ENCODE results near the gene NSA2. TPM values are rescaled to one million over a fixed set of nuclear protein-coding genes. Genes with fewer than 3 reads are reported as not detected.
"Not testable (repeated sequence)": the region's sequence is repeated elsewhere in the genome, so short reads cannot be mapped to it uniquely, and the experiment has no call there.

Gene NSA2
- total and polyA plus RNA-seq, 2 donors = 69.2 to 135 TPM

GRCh38 chr5:74772359-74772758 is 5.3 kb downstream of the NSA2 start:
- no peak overlapping the region for H3K4me3 ChIP-seq (ENCODE audit: low read depth, low read length)
- WGBS = 83% methylated on average over 7 of the region's 7 CpGs
- H3K4me1 ChIP-seq (ENCODE audit: insufficient read depth) = no peaks in the 10 kb centered on the region
- no peak for DNase-seq (ENCODE audit: extremely low spot score)
- H3K36me3 ChIP-seq (ENCODE audit: insufficient read depth) = no peaks in the 10 kb centered on the region
- no peak overlapping the region for H3K27ac ChIP-seq (ENCODE audit: low read depth)

DNA sequence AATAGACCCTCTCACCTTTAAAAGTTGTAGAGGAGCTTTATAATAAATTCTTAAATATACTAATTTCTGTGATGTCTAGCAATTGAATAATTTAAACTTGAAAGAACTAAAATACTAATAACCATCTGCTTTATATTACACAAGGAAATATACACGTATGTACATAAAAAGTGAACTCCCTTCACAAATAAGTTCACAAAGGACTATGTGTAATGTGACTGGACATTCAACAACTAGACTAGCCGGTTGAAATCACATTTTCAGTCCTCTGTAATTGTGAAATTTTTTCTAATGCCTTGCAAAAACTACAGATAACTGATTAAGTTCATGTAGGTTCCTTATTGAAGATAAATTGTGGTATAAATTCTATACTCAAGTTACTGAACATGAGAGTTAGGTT is 11.6 kb downstream of the NSA2 start:
- no peaks in the 10 kb centered on the region for H3K4me1 ChIP-seq (ENCODE audit: insufficient read depth)
- no peak overlapping the region for H3K27ac ChIP-seq (ENCODE audit: low read depth)
- no peak for DNase-seq (ENCODE audit: extremely low spot score)
- H3K4me3 ChIP-seq (ENCODE audit: low read depth, low read length) = no peak overlapping the region
- no peaks in the 10 kb centered on the region for H3K36me3 ChIP-seq (ENCODE audit: insufficient read depth)
- WGBS = 72% methylated on average over 2 of the region's 2 CpGs

DNA sequence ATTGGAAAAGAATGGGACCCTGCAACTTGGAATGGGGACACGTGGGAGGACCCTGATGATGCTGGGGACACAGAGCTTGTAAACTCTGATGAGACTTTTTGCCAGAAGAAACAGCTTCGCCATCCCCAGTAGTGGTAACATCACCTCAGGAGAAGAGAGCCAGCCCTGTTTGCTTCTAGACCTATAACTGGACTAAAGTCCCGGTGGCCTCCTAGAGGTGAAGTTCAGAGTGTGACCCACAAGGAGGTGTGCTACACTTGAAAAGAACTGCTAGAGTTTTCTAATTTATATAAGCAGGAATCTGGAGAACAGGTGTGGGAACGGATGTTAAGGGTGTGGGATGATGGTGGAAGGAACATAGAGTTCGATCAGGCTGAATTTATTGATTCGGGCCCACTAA is 19.8 kb downstream of the NSA2 start:
- Histone ChIP-seq H3K36me3 (ENCODE audit: insufficient read depth) (no peaks in the 10 kb centered on the region), H3K4me3 (ENCODE audit: low read depth, low read length) (no peak overlapping the region), H3K4me1 (ENCODE audit: insufficient read depth) (no peaks in the 10 kb centered on the region), H3K27ac (ENCODE audit: low read depth) (no peak overlapping the region)
- DNase-seq (ENCODE audit: extremely low spot score) = no peak
- WGBS = 92% methylated on average over 6 of the region's 6 CpGs

- Histone ChIP-seq H3K27ac (ENCODE audit: low read depth) (no peak overlapping the region), H3K36me3 (ENCODE audit: insufficient read depth) (no peaks in the 10 kb centered on the region), H3K4me3 (ENCODE audit: low read depth, low read length) (no peak overlapping the region), H3K4me1 (ENCODE audit: insufficient read depth) (no peaks in the 10 kb centered on the region)
- WGBS = 94% methylated on average over 6 of the region's 6 CpGs
- no peak for DNase-seq (ENCODE audit: extremely low spot score)
Observed at GRCh38 chr5:74787424-74787823, 20.4 kb downstream of the NSA2 start.

GRCh38 chr5:74791669-74792068 is 24.6 kb downstream of the NSA2 start:
- WGBS = 92% methylated on average over 3 of the region's 3 CpGs
- not testable (repeated sequence) for DNase-seq (ENCODE audit: extremely low spot score); H3K4me1 ChIP-seq (ENCODE audit: insufficient read depth); H3K4me3 ChIP-seq (ENCODE audit: low read depth, low read length); H3K36me3 ChIP-seq (ENCODE audit: insufficient read depth); H3K27ac ChIP-seq (ENCODE audit: low read depth)

GRCh38 chr5:74798977-74799911 is 32.2 kb downstream of the NSA2 start:
- Histone ChIP-seq H3K4me3 (ENCODE audit: low read depth, low read length) (no peak overlapping the region), H3K4me1 (ENCODE audit: insufficient read depth) (no peaks in the 10 kb centered on the region), H3K36me3 (ENCODE audit: insufficient read depth) (peaks cover 2% of the 10 kb centered on the region), H3K27ac (ENCODE audit: low read depth) (no peak overlapping the region)
- WGBS = 89% methylated on average over 21 of the region's 21 CpGs
- DNase-seq (ENCODE audit: extremely low spot score) = no peak

- H3K4me1 ChIP-seq (ENCODE audit: insufficient read depth) = no peaks in the 10 kb centered on the region
- peaks cover 2% of the 10 kb centered on the region for H3K36me3 ChIP-seq (ENCODE audit: insufficient read depth)
- H3K27ac ChIP-seq (ENCODE audit: low read depth) = no peak overlapping the region
- no peak for DNase-seq (ENCODE audit: extremely low spot score)
- no peak overlapping the region for H3K4me3 ChIP-seq (ENCODE audit: low read depth, low read length)
- 64% methylated on average over 3 of the region's 3 CpGs for WGBS
Observed at GRCh38 chr5:74801197-74801596, 34.1 kb downstream of the NSA2 start.

GRCh38 chr5:74801941-74802340 is 34.9 kb downstream of the NSA2 start:
- WGBS = 49% methylated on average over 1 of the region's 1 CpG
- no peak for DNase-seq (ENCODE audit: extremely low spot score)
- no peak overlapping the region for H3K27ac ChIP-seq (ENCODE audit: low read depth)
- peaks cover 2% of the 10 kb centered on the region for H3K36me3 ChIP-seq (ENCODE audit: insufficient read depth)
- no peaks in the 10 kb centered on the region for H3K4me1 ChIP-seq (ENCODE audit: insufficient read depth)
- H3K4me3 ChIP-seq (ENCODE audit: low read depth, low read length) = no peak overlapping the region

GRCh38 chr5:74810915-74811314 is 43.9 kb downstream of the NSA2 start:
- 92% methylated on average over 4 of the region's 4 CpGs for WGBS
- no peaks in the 10 kb centered on the region for H3K36me3 ChIP-seq (ENCODE audit: insufficient read depth)
- no peaks in the 10 kb centered on the region for H3K4me1 ChIP-seq (ENCODE audit: insufficient read depth)
- no peak overlapping the region for H3K4me3 ChIP-seq (ENCODE audit: low read depth, low read length)
- DNase-seq (ENCODE audit: extremely low spot score) = no peak
- H3K27ac ChIP-seq (ENCODE audit: low read depth) = no peak overlapping the region

DNA sequence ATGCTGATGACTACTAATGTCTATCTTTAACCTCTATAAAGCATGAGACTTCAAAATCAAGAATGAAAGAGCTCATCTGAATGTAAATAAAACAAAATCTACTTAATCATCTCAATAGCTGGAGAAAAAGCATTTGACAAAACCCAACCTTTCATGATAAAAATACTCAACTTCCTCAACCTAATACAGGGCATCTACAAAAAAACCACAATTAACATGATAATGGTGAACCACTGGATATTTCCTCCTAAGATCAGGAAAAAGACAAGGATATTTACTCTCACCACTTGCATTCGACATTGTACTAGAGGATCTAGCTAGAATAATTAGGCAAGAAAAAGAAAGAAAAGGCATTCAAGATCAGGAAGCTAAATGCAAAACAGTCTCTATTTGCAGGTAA is 49.8 kb downstream of the NSA2 start:
- no peaks in the 10 kb centered on the region for H3K36me3 ChIP-seq (ENCODE audit: insufficient read depth)
- H3K4me1 ChIP-seq (ENCODE audit: insufficient read depth) = no peaks in the 10 kb centered on the region
- DNase-seq (ENCODE audit: extremely low spot score) = no peak
- WGBS = 27% methylated on average over 1 of the region's 1 CpG
- H3K4me3 ChIP-seq (ENCODE audit: low read depth, low read length) = no peak overlapping the region
- no peak overlapping the region for H3K27ac ChIP-seq (ENCODE audit: low read depth)

DNA sequence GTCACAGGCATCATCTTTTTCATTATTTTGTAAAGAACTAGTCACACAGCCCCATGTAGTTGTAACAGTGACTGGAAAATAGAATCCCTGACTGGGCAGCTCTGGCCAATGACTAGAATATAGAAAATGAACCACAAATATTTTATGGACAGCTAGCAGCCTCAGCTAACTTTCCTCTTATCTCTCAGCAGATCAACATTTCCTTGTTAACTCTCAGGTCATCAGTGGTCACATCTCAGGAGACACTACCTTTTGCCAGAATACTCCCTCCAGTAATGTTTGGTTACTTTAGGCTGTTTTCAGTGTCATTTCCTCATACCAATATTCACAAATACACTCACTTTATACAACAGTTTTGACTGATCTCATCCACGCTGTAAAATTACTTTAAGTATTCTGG is 55.2 kb downstream of the NSA2 start:
- 86% methylated on average over 1 of the region's 1 CpG for WGBS
- Histone ChIP-seq H3K27ac (ENCODE audit: low read depth) (no peak overlapping the region), H3K36me3 (ENCODE audit: insufficient read depth) (no peaks in the 10 kb centered on the region), H3K4me3 (ENCODE audit: low read depth, low read length) (no peak overlapping the region), H3K4me1 (ENCODE audit: insufficient read depth) (no peaks in the 10 kb centered on the region)
- DNase-seq (ENCODE audit: extremely low spot score) = no peak

DNA sequence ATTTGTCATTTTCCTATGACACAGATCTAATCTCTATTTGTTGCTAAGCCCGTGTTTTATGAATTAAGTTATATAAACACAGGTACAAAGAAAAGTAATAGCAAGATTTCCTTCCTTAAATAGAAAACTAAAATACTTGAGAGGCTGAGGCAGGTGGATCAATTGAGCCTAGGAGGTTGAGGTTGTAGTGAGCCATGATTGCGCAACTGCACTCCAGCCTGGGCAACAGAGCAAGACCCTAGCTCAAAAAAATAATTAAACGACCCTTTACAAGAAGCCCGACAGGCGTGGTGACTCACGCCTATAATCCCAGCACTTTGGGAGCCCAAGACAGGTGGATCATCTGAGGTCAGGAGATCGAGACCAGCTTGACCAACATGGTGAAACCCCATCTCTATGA is 62.4 kb downstream of the NSA2 start:
- H3K4me3 ChIP-seq (ENCODE audit: low read depth, low read length) = no peak overlapping the region
- no peaks in the 10 kb centered on the region for H3K36me3 ChIP-seq (ENCODE audit: insufficient read depth)
- 89% methylated on average over 7 of the region's 7 CpGs for WGBS

More for the DNA sequence above, 62.4 kb downstream of the NSA2 start:
- no peak for DNase-seq (ENCODE audit: extremely low spot score)
- Histone ChIP-seq H3K4me1 (ENCODE audit: insufficient read depth) (no peaks in the 10 kb centered on the region), H3K27ac (ENCODE audit: low read depth) (no peak overlapping the region)

All from urinary bladder (tissue), 4 donors.